Activated T-cell treated with anti-CD3 and anti-CD28 coated beads for 1 hour (primary cell): ENCODE results near the gene LCOR.
"Not testable (repeated sequence)": the region's sequence is repeated elsewhere in the genome, so short reads cannot be mapped to it uniquely, and the experiment has no call there.

Source experiments
- DNase-seq: peaks from one replicate; pipeline ENCODE4 v3.0.0-alpha.2; 2020; ENCODE audit warnings: low read depth

Gene LCOR

GRCh38 chr10:96943161-96943560 is 111.1 kb downstream of the LCOR start:
- not testable (repeated sequence) for DNase-seq

GRCh38 chr10:96947036-96947435 is 114.9 kb downstream of the LCOR start:
- no peak for DNase-seq

- no peak for DNase-seq
These were observed 117.1 kb downstream of the LCOR start for GRCh38 chr10:96949039-96949683.

- no peak for DNase-seq
These were observed 119.9 kb downstream of the LCOR start for GRCh38 chr10:96951954-96952353.

GRCh38 chr10:96955794-96956193 is 123.7 kb downstream of the LCOR start:
- DNase-seq, result no peak

- no peak for DNase-seq
These were observed 126.0 kb downstream of the LCOR start for GRCh38 chr10:96958071-96958470.

GRCh38 chr10:96959733-96960132 is 127.6 kb downstream of the LCOR start:
- no peak for DNase-seq

- no peak for DNase-seq
These were observed 128.8 kb downstream of the LCOR start for GRCh38 chr10:96960872-96961271.

- no peak for DNase-seq
These were observed 132.0 kb downstream of the LCOR start for GRCh38 chr10:96964131-96964530.

- DNase-seq, result no peak
These were observed 135.7 kb downstream of the LCOR start for GRCh38 chr10:96967847-96968246.

- DNase-seq, result no peak
These were observed 136.8 kb downstream of the LCOR start for GRCh38 chr10:96968682-96969423.

- DNase-seq, result no peak
These were observed 139.2 kb downstream of the LCOR start for GRCh38 chr10:96971324-96971723.

- no peak for DNase-seq
These were observed 140.2 kb downstream of the LCOR start for GRCh38 chr10:96972264-96972663.

- DNase-seq, result no peak
These were observed 142.0 kb downstream of the LCOR start for GRCh38 chr10:96973809-96974747.

- no peak for DNase-seq
These were observed 143.0 kb downstream of the LCOR start for GRCh38 chr10:96975136-96975535.

- DNase-seq, result no peak
These were observed 146.6 kb downstream of the LCOR start for GRCh38 chr10:96978621-96979154.

GRCh38 chr10:96982149-96982930 is 150.2 kb downstream of the LCOR start:
- no peak for DNase-seq

- no peak for DNase-seq
These were observed 152.5 kb downstream of the LCOR start for GRCh38 chr10:96984541-96985131.

- no peak for DNase-seq
These were observed 154.2 kb downstream of the LCOR start for GRCh38 chr10:96986200-96986856.

GRCh38 chr10:96987141-96987841 is 155.2 kb downstream of the LCOR start:
- DNase-seq, result no peak
